OCI-LY7 (cell line): ENCODE measurements around the gene TMEM255B.

Source experiments
- EZH2phosphoT487 ChIP-seq: fragments of 200-600 bp; sonication (generic); IDR thresholded peaks from 2 replicates; pipeline ENCODE4 v1.6.1; 2018; ENCODE audit warnings: low read depth, borderline replicate concordance, mild to moderate bottlenecking, mixed run types, antibody characterized with exemption, low read length, moderate library complexity, mixed read lengths
- TF ChIP-seq, protein P1 (sequence below): fragments of 200-600 bp; sonication (generic); conservative IDR thresholded peaks from 2 replicates; pipeline ENCODE4 v1.5.1; 2014; ENCODE audit warnings: mild to moderate bottlenecking, antibody characterized with exemption, low read length, moderate library complexity, mixed read lengths

- TF ChIP-seq, protein P1, sequence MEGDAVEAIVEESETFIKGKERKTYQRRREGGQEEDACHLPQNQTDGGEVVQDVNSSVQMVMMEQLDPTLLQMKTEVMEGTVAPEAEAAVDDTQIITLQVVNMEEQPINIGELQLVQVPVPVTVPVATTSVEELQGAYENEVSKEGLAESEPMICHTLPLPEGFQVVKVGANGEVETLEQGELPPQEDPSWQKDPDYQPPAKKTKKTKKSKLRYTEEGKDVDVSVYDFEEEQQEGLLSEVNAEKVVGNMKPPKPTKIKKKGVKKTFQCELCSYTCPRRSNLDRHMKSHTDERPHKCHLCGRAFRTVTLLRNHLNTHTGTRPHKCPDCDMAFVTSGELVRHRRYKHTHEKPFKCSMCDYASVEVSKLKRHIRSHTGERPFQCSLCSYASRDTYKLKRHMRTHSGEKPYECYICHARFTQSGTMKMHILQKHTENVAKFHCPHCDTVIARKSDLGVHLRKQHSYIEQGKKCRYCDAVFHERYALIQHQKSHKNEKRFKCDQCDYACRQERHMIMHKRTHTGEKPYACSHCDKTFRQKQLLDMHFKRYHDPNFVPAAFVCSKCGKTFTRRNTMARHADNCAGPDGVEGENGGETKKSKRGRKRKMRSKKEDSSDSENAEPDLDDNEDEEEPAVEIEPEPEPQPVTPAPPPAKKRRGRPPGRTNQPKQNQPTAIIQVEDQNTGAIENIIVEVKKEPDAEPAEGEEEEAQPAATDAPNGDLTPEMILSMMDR: no peak
- TF ChIP-seq EZH2phosphoT487: no peak
Measured at GRCh38 chr13:113841353-113841650, 82.3 kb downstream of the TMEM255B start.
